Measurements from ENCODE around the gene RHOB.

RHOB gene

DNA sequence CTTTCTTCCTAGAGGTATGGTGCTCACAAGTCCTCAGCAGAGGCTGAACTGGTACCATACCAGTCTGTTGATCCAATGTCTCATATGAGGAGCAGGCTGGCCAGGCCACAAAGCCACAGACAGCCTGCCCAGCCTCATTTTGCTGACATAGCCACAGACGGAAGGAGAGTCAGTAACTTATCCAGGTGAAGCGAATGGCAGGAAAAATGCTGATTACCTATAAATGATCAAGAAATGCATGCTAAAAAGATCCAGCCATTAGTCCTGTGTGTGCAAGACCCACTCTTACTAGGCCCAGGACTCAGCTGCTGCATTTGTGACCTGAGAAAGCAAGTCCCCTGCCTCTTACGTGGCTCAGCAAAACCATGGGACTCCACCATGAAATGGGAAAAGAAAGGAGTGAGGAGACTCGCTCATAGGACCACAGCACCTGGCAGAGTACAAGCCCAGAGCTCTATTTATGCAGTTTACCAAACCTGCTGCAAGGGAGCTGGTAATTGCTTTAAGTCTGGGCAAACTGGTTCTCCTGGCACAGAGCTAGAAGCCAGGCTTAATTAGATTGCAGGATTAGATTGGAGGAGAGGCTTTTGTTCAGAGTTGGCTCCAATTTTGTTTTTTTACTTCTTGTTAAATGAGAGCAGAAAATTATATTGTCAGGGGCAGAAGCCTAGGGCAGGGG, 19.0 kb downstream of the RHOB start:
- Histone ChIP-seq H3K36me3 (ENCODE audit: insufficient read depth, low read length) (no peaks in the 10 kb centered on the region), H3K9me3 (ENCODE audit: control insufficient read depth, insufficient read depth, low read length) (no peaks in the 10 kb centered on the region), H3K9ac (ENCODE audit: low read depth, low read length) (no peak overlapping the region)

DNA sequence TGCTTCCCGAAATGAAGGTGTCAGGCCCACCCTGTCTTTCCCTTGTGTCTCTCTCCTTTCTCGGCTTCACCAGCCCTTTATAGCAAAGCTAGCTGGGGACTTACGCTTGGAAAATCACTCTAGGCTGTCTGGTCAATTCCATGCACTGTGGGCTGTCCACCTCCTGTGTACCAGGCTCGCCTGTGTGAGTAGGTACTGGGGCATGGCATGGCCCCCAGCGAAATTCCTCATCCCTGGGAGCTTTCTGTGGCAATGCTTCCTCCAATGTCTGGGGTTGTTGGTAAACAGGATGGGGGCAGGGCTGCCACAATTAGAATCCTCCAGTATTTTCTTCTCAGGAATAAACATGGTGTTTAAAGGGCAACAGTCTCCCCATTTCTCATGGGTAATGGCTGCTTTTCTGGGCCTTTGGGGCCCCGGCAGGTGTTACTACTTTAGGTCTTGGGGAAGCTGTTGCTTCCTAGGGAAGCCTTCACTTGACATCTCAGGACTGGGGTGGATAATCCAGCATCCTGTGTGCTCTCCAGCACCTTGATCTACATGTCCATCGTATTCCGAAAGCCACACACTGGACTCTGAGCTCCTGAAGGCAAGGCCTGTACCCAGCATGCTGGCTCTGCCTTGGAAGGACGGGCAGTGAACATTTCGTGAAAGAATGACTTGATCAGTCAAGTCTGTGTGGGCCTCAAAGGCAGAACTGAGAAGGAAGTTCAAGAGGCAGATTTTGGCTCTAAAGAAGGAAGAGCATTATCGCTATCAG, 21.1 kb downstream of the RHOB start:
- no peak overlapping the region for H3K9ac ChIP-seq (ENCODE audit: low read depth, low read length)
- no peaks in the 10 kb centered on the region for H3K4me1 ChIP-seq (ENCODE audit: insufficient read depth, low read length)
- H3K36me3 ChIP-seq (ENCODE audit: insufficient read depth, low read length), result no peaks in the 10 kb centered on the region
- no peaks in the 10 kb centered on the region for H3K9me3 ChIP-seq (ENCODE audit: control insufficient read depth, insufficient read depth, low read length)

More for the DNA sequence above, 19.0 kb downstream of the RHOB start:
- no peaks in the 10 kb centered on the region for H3K4me1 ChIP-seq (ENCODE audit: insufficient read depth, low read length)

DNA sequence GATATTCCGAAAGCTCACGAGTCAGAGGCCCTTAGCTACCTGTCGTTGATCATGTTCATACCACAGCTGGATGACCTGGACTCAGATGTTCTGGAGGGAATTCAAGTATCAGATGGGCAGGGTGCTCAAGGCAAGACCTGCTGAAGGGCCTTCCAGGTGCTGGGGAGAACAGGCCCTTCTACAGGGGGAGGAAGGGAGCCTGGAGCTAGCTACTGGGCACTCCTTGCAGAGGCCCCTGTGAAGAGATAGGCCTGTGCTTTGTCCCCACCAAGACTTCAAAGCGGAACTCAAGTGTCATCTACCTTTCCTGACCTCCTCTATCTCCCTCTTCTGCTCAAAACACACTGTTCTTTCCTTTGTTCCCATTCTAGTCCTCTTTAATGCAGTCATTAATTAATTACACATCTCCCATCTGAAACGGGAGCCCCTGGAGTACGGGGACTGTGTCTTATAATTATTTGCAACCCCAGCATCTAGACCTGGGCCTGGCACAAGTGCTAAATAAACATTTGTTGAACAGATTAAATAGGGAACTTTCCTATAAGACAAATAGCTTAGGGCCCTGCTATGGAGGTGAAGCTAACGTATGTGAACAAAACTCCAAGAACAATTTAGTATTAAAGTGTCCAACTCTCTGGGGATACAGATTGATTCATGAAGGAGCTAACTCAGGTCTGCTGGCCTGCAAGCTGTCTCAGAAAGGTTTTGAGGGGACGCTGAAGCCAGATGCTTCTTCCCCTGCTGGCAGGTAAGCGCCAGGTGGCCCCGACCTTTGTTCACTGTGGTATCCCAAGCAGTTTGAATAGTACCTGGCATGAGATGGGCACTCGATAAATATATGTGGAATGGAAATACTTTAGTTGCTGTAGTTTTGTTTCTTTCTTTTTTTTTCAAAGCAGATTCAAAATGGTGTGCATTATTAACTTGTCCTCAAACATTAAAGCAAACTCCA, 22.0 kb downstream of the RHOB start:
- Histone ChIP-seq H3K4me1 (ENCODE audit: insufficient read depth, low read length) (no peaks in the 10 kb centered on the region), H3K36me3 (ENCODE audit: insufficient read depth, low read length) (no peaks in the 10 kb centered on the region), H3K9ac (ENCODE audit: low read depth, low read length) (no peak overlapping the region), H3K9me3 (ENCODE audit: control insufficient read depth, insufficient read depth, low read length) (no peaks in the 10 kb centered on the region)

DNA sequence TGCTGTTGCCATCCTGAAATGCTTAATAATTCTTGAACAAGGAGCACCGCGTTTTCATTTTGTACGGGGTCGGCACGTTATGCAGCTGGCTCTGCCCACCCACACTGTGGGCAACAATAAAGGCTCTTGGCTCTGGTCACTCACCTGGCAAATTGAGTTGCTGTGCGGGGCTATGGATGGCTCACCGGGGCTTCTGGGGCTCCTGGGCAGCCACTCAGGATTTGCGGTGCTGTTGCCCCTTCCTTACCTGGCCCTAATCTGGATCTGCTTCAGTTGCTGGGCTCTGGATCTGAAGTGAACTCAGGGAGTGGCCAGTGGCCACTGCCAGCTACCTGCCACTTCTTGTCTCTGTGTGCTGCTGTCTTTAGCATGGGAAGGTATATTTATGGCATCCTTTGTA, 22.7 kb downstream of the RHOB start:
- no peaks in the 10 kb centered on the region; the same call in 1 of the 2 replicates for H3K4me1 ChIP-seq (ENCODE audit: insufficient read depth, low read length)
- H3K36me3 ChIP-seq (ENCODE audit: insufficient read depth, low read length), result no peaks in the 10 kb centered on the region
- H3K9ac ChIP-seq (ENCODE audit: low read depth, low read length), result no peak overlapping the region
- no peaks in the 10 kb centered on the region for H3K9me3 ChIP-seq (ENCODE audit: control insufficient read depth, insufficient read depth, low read length)

DNA sequence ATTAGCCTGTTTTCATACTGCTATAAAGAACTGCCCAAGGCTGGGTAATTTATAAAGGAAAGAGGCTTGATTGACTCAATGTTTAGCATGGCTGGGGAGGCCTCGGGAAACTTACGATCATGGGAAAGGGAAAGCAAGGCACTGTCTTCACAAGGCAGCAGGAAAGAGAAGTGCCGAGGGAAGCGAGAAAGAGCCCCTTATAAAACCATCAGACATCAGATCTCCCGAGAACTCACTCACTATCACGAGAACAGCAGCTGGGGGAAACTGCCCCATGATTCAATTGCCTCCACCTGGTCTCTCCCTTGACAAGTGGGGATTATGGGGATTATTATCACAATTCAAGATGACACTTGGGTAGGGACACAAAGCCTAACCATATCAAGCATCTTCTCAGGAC, 23.3 kb downstream of the RHOB start:
- no peaks in the 10 kb centered on the region for H3K36me3 ChIP-seq (ENCODE audit: insufficient read depth, low read length)
- no peaks in the 10 kb centered on the region; the same call in 1 of the 2 replicates for H3K4me1 ChIP-seq (ENCODE audit: insufficient read depth, low read length)
- H3K9me3 ChIP-seq (ENCODE audit: control insufficient read depth, insufficient read depth, low read length), result no peaks in the 10 kb centered on the region
- no peak overlapping the region for H3K9ac ChIP-seq (ENCODE audit: low read depth, low read length)

DNA sequence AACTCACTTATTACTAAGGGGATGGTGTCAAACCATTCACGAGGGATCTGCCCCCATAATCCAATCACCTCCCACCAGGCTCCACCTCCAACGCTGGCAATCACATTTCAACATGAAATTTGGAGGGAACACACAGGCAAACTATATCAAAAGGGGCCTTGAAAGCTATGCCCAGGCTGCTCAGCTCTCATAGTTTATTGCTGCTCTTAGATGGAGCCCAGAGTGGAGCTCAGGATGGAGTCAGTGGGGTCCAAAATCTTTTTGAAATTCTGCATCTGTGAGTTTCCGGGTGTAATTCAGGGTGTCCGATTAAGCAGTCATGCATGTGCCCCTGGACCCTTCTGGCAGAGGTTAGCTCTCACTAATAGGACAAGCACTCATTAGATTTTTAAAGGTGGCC, 24.3 kb downstream of the RHOB start:
- H3K36me3 ChIP-seq (ENCODE audit: insufficient read depth, low read length), result no peaks in the 10 kb centered on the region
- H3K9ac ChIP-seq (ENCODE audit: low read depth, low read length), result no peak overlapping the region
- H3K9me3 ChIP-seq (ENCODE audit: control insufficient read depth, insufficient read depth, low read length), result no peaks in the 10 kb centered on the region
- H3K4me1 ChIP-seq (ENCODE audit: insufficient read depth, low read length), result no peaks in the 10 kb centered on the region; the same call in 1 of the 2 replicates

DNA sequence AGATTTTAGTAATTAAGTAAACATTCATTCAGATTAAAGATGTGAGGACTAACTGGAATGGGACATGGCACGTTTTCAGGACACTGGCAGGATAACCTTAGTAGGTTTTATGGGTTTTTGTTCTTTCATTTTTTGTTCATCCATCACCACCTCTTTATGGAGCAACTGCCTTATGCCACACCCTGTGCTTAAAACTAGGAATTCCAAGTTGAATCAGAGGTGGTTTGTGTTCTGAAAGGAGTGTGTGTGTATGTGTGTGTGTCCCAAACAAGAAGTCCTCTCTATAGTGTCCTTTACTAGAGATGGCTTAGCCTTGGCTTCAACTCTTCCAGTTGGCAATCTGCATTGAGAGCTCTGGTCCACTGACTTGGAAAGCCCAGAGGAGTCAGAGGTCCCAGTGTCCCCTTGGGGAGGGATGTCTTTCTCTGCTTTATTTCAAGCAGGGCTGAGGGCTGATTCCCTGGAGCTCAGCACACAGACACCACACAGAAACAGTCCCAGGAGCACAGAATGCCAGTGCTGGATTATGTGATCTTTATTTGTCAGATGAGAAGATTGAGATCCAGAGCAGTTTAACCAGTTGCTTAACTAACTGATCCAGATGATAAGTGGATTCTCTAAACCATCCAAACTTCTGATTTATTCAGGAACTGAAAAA, 25.2 kb downstream of the RHOB start:
- H3K9me3 ChIP-seq (ENCODE audit: control insufficient read depth, insufficient read depth, low read length), result no peaks in the 10 kb centered on the region
- H3K9ac ChIP-seq (ENCODE audit: low read depth, low read length), result no peak overlapping the region
- no peaks in the 10 kb centered on the region for H3K36me3 ChIP-seq (ENCODE audit: insufficient read depth, low read length)
- no peaks in the 10 kb centered on the region; the same call in 1 of the 2 replicates for H3K4me1 ChIP-seq (ENCODE audit: insufficient read depth, low read length)

DNA sequence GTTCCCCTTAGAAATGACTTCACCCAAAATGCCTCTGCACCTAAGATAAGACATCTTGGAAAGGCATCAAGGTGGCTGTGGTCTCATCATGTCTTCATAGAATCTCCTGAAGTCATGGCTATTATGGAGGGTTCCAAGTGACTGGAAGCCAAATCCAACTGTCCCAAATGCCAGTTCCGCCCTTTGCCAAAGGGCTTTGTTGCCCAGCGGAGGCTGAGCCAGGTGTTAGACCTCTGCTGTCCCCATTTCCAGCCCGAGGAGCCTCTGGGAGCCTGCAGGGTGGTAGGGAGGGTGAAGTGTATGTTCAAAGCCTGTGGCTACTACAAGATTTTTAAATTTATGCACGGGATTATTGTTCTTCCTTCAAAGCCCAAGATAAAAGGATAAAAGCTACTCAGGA, 25.7 kb downstream of the RHOB start:
- H3K4me1 ChIP-seq (ENCODE audit: insufficient read depth, low read length), result no peaks in the 10 kb centered on the region; the same call in 1 of the 2 replicates
- H3K9me3 ChIP-seq (ENCODE audit: control insufficient read depth, insufficient read depth, low read length), result no peaks in the 10 kb centered on the region
- no peaks in the 10 kb centered on the region for H3K36me3 ChIP-seq (ENCODE audit: insufficient read depth, low read length)
- H3K9ac ChIP-seq (ENCODE audit: low read depth, low read length), result no peak overlapping the region

DNA sequence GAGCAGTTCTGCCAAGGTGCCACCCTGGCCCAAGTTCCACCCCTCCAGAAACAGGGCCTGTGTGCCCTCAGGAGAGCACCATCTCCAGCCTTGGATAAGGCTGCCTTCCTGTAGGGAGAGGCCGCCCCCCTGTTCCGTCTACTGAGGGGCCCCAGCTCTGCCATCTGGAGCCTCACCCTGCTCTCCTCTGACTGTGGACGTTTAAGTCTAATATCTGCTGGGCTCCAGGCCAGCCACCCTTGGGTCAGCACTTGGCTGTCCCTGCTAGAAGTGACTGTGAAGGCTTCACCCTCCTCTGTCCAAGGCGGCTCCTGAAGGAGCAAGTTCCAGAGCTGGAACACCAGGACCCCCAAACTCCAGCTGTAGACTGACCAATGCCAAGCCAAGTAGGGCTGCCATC, 26.3 kb downstream of the RHOB start:
- no peaks in the 10 kb centered on the region for H3K9me3 ChIP-seq (ENCODE audit: control insufficient read depth, insufficient read depth, low read length)
- no peak overlapping the region for H3K9ac ChIP-seq (ENCODE audit: low read depth, low read length)
- no peaks in the 10 kb centered on the region; the same call in 1 of the 2 replicates for H3K4me1 ChIP-seq (ENCODE audit: insufficient read depth, low read length)
- H3K36me3 ChIP-seq (ENCODE audit: insufficient read depth, low read length), result no peaks in the 10 kb centered on the region

DNA sequence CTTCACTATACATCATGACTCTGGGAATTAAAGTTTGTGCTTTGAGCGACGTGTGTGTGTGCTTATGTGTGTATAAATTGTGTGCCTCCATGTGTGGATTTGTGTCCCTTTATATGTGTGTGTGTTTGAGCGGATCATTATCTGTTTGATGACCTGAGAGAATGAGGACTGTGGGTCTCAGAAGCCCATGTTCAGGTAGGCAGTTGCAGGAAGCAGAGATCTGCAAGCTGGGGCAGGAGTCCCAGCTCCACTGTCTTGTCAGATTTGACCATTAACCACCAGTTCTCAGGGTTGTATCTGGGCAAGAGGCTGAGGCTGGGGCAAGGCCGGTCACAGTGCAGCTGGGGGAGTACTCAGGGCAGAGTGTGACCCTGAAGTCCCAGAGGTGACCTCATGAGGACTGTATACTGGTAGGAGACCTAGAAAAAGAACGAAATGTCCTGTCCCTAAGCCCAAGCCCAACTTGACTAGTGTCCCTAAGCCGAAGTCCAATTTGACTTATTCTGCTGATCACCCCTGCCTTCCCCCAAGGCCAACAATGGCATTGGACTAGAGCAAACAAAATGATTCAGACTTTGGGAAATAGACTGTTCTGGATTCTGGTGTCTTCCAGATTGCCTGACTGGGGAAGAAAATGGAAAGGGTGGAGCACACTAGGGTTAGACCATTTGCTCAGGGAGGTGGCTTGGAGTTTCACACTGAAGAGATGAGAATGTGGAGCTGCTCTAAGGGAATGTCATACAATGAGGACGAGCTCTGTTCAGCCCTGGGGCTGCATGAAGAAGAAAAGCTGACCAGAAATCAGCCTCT, 28.1 kb downstream of the RHOB start:
- no peaks in the 10 kb centered on the region for H3K36me3 ChIP-seq (ENCODE audit: insufficient read depth, low read length)
- no peaks in the 10 kb centered on the region for H3K9me3 ChIP-seq (ENCODE audit: control insufficient read depth, insufficient read depth, low read length)
- H3K9ac ChIP-seq (ENCODE audit: low read depth, low read length), result no peak overlapping the region
- no peaks in the 10 kb centered on the region; the same call in 1 of the 2 replicates for H3K4me1 ChIP-seq (ENCODE audit: insufficient read depth, low read length)

DNA sequence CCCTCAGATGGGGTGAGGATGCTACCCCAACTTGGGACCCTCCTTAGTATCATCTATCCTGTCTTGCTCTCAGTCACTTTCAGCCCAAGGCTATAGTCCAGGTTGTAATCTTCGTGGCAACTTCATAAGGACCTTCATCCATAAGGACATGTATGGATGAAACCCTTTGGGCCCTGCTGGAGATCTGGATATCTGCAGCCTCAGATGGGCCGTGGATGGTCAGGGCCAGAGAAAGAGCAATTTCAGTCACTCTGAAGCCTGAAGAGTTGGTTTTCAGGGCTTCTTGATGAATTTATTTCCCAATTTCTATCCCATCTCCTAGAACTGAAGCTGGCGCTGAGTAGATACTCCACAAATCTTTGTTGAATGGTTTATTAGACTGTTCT, 28.7 kb downstream of the RHOB start:
- no peaks in the 10 kb centered on the region for H3K9me3 ChIP-seq (ENCODE audit: control insufficient read depth, insufficient read depth, low read length)
- H3K4me1 ChIP-seq (ENCODE audit: insufficient read depth, low read length), result no peaks in the 10 kb centered on the region; the same call in 1 of the 2 replicates
- no peak overlapping the region for H3K9ac ChIP-seq (ENCODE audit: low read depth, low read length)
- H3K36me3 ChIP-seq (ENCODE audit: insufficient read depth, low read length), result no peaks in the 10 kb centered on the region

DNA sequence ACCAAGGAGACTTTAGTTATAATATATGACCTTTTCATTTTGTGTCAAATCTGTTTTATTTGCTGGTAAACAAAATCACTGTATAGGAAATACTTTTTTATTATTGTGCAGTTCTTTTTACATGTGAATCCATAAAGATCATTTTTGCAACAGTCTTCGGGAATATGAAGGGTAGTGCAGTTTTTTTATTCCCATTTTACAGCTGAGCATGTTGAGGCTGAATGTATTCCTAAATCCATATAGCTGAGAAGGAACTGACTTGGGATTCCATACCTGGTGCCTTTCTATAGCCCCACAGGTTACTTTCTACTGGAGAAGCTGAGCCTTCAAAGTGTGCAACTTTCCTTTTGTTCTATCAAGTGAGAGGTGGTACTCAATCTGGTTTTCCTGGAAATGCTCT, 29.6 kb downstream of the RHOB start:
- H3K4me1 ChIP-seq (ENCODE audit: insufficient read depth, low read length), result no peaks in the 10 kb centered on the region; the same call in 1 of the 2 replicates
- H3K9me3 ChIP-seq (ENCODE audit: control insufficient read depth, insufficient read depth, low read length), result no peaks in the 10 kb centered on the region
- no peaks in the 10 kb centered on the region for H3K36me3 ChIP-seq (ENCODE audit: insufficient read depth, low read length)
- no peak overlapping the region for H3K9ac ChIP-seq (ENCODE audit: low read depth, low read length)

DNA sequence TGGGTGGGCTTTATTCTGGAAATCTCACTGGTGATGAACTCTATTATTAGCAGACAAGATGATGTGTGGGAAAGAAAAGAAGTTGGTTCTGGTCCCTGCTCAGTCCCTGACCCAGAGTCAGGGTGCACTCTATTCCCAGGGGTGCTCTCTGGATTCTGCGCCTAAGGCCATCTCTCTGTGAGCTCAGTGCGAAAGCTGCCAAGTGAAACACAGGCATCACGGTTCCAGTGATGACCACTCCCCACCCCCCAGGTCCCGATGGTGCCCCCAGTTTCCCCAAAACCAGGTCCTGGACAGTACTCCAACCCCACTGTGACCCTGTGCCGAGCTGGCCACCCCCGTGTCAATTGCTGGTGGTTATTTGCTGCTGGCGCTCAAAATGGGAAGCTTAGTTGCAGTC, 30.1 kb downstream of the RHOB start:
- no peaks in the 10 kb centered on the region; the same call in 1 of the 2 replicates for H3K4me1 ChIP-seq (ENCODE audit: insufficient read depth, low read length)
- no peaks in the 10 kb centered on the region for H3K9me3 ChIP-seq (ENCODE audit: control insufficient read depth, insufficient read depth, low read length)
- H3K9ac ChIP-seq (ENCODE audit: low read depth, low read length), result no peak overlapping the region
- H3K36me3 ChIP-seq (ENCODE audit: insufficient read depth, low read length), result no peaks in the 10 kb centered on the region

Measured in ES-I3 (cell line).